Astrocyte of the cerebellum (primary cell): ENCODE data around the gene NOS1.

Experiments used
- DNase-seq: peaks from one replicate; pipeline ENCODE4 v3.0.0-alpha.2; 2011; ENCODE audit warnings: low read depth
- H3K4me3 ChIP-seq: 2 replicates; pipeline ENCODE4 v1.5.1; 2011; ENCODE audit warnings: mild to moderate bottlenecking, low read depth, low read length, moderate library complexity
- CTCF ChIP-seq: IDR thresholded peaks from 2 replicates; pipeline ENCODE4 v1.5.1; 2012; ENCODE audit warnings: low read length, low read depth, moderate library complexity, mild to moderate bottlenecking; ENCODE audit errors: missing control alignments
- in situ Hi-C: cut with HindIII; loops from 2 replicates; pipeline ENCODE4 v1.10.0; 2017; ENCODE audit warnings: low sequenced_read_pairs

The NOS1 gene

GRCh38 chr12:117350140-117350539 is 11.3 kb downstream of the NOS1 start:
- no peak for DNase-seq
- no peak for TF ChIP-seq CTCF
- in situ Hi-C loops, result loop anchor here (25.0 kb wide), 1 partner anchor 487 kb away; no protein-coding TSS in a partner anchor
- no peak overlapping the region for H3K4me3 ChIP-seq

- TF ChIP-seq CTCF, result no peak
- DNase-seq, result no peak
- no peak overlapping the region for H3K4me3 ChIP-seq
- in situ Hi-C loops, result no loop called here
Observed at GRCh38 chr12:117347588-117347987, 13.8 kb downstream of the NOS1 start.

GRCh38 chr12:117344716-117345115 is 16.7 kb downstream of the NOS1 start:
- in situ Hi-C loops, result no loop called here
- DNase-seq, result no peak
- TF ChIP-seq CTCF, result no peak
- no peak overlapping the region for H3K4me3 ChIP-seq

- in situ Hi-C loops, result no loop called here
- no peak for DNase-seq
- no peak overlapping the region for H3K4me3 ChIP-seq
- TF ChIP-seq CTCF, result no peak
Observed at GRCh38 chr12:117343849-117344248, 17.6 kb downstream of the NOS1 start.

- H3K4me3 ChIP-seq, result no peak overlapping the region
- TF ChIP-seq CTCF, result no peak
- DNase-seq, result no peak
- in situ Hi-C loops, result no loop called here
Observed at GRCh38 chr12:117343296-117343695, 18.1 kb downstream of the NOS1 start.

GRCh38 chr12:117342682-117343081 is 18.7 kb downstream of the NOS1 start:
- H3K4me3 ChIP-seq, result no peak overlapping the region
- DNase-seq, result no peak

More at GRCh38 chr12:117342682-117343081, 18.7 kb downstream of the NOS1 start:
- TF ChIP-seq CTCF, result no peak
- in situ Hi-C loops, result no loop called here
